Measurements from ENCODE around the gene SETD7.

The SETD7 gene

GRCh38 chr4:139556071-139556723 lies at the start of gene SETD7:
SETD7 (minus strand) TSS chr4:139556219; CDS start chr4:139556137, 82 bp downstream.
- peak; percentile 61 for DNase-seq

DNA sequence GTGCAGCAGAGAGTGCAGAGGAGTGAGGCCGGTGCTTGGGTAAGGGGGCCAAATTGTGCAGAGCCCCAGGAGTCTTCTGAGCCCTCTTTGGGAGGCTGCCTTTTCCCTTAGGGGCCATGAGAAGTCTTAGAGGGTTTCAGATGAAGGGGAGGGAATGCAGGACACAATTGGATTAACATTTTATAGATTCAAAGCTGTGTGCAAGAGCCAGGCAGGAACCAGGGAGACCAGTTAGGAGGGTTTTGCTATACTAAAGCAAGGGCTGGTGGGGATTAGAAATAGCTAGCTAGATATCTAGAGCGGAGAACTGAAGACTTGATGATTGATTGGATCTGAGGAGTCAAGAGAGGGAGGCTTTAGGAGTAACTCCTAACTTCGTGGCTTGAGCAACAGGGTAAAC lies 49.5 kb upstream of the SETD7 start:
- DNase-seq, result no peak

DNA sequence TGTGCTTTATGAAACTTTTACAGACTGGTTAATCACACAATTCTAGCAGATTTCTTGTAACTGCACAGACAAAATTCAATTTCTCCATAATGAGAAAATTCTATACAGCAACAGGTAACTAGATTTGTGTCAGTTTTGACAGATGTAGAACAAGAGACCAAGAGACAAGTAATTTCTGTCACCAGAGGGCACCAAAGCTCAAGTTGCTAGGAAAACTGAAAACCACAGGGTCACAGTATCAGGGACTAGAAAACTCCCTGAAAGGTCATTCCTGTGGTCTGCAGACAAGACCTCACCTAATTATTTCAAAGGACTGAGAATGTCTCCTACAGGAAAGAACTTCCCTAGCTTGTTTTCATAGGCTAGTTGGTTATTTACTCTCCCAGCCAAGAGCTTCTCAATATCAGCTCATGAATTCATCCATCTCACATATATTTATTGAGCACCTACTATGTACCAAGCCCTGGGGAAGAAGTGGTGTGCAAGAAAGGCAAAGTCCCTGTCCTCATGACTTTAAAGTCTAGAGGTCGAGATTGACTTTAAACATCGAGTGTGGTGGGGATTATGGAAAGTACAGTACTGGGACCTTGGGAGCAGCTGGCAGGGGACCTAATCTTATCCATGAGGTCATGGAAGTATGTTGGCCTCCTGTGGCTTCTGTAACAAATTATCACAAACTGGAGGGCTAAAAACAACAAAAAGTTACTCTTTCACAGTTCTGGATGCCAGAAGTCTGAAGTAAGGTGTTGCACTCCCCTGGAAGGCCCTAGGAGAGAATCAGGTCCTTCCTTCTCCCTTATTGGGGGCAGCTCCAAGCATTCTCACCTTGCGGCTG lies 47.8 kb upstream of the SETD7 start:
- DNase-seq, result peak; percentile 36

DNA sequence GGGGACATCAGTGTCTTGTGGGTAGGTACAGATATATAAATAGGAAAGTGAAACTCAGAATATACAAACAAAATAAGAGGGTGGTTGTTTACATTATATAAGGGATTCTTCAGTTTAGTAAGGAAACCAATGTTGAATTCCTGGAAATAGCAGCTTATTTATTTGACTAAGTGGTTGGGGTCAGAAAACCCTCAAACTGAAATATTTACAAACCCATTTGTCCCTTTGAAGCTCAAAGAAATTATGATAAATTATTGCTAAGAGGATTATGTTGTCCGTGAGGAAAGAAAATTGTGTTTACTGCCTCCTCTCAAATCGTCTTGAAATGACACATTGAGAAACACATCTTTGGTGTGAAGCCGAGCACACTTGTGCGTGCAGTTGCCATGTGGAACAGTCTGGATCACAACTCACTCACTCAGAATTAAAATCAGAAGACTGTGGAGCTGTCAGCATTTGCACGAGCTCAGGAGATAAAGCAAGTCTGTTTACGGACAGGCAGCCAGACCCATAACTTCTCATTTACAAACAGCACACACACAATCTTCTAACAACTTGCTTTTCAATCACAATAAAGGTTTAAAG lies 46.8 kb upstream of the SETD7 start:
- no peak for DNase-seq

DNA sequence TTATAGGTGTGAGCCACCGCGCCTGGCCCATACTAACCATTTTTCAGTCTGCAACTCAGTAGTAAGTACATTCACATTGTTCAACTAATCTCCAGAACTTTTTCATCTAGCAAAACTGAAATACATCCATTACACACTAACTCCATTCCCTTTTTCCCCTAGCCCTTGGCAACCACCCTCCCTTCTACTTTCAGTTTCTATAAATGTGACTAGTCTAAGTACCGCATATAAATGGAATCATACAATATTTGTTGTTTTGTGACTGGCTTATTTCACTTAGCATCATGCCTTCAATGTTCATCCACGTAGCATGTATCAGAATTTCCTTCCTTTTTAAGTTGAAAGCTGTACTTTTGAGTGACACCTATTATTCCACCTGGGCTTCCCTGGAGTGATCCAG lies 44.6 kb upstream of the SETD7 start:
- DNase-seq, result no peak

DNA sequence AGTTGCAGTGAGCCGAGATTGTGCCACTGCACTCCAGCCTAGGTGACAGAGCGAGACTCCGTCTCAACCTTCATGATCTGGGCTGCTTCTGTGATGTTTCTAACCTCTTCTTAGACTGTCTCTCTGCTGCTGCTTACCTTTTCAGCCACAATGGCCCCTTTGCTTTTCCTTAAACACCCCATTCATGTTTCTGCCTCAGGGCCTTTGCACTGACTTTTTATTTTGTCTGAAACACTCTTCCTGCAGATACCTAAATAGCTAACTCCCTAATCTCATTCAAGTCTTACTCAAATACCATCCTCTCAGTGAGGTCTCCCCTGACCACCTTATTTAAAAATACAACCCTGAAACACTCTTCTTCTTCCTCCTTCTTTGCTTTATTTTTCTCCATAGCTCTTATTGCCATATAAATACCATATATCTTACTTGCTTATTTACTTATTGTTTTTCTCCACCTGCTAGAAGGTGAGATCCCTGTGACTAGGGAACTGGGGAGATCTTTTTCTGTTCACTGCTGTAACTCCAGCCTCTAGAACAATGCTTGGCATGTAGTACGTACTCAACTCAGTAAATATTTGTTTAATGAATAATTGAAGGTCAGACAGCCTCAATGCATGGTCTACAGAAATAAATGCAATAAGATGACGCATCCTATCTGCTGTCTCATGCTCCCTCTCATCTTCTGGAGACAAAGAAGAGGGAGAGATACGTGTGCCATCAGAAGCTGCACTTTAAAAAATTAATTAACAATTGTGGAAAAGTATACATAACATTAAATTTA lies 43.8 kb upstream of the SETD7 start:
- DNase-seq, result no peak

DNA sequence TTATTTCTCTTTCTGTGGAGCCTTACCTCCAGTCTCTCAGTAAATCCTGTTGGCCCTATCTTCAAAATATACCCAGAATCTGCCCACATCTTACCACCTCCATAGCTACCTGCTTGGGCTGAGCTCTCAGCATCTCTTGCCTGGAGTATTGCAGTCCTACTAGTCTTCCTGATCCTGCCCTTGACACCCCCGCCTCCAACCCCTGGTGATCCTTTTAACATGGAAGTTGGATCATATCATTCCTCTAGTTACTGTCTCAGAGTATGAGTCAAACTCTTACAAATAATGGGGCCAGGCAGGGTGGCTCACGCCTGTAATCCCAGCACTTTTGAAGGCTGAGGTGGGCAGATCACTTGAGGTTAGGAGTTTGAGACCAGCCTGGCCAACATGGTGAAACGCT lies 43.1 kb upstream of the SETD7 start:
- no peak for DNase-seq

- no peak for DNase-seq
Observed at GRCh38 chr4:139596684-139597279, 40.8 kb upstream of the SETD7 start.

- no peak for DNase-seq
Observed at GRCh38 chr4:139596034-139596683, 40.1 kb upstream of the SETD7 start.

- DNase-seq, result no peak
Observed at GRCh38 chr4:139594591-139595185, 38.7 kb upstream of the SETD7 start.

GRCh38 chr4:139593091-139593564 lies 37.1 kb upstream of the SETD7 start:
- DNase-seq, result peak; percentile 87

DNA sequence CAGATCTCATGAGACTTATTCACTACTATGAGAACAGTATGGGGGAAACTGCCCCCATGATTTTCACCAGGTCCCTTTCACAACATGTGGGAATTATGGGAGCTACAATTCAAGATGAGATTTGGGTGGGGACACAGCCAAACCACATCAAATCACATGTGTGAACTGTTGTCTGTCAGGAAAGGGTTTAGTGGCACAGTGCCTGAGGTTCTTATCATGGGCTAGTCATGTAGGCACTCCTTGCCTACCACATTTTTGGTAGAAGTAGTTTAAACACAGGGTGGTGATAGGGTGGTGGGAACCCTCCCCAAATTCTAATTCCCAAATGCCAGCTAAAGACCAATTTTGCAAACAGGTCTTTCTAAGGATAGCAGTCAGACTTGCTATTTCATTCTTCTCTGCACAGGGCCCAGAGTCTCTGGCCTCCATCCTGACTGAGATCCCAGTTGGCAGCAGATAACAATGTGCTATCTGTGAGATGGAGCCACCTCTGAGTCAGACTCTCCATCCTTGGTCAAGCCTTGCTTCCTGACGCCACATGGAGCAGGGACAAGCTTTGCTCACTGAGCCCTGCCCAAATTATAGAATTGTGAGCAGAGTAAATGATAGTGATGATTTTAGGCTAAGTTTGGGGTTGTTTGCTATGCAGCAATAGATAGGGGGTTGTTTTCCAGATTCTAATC lies 33.5 kb upstream of the SETD7 start:
- no peak for DNase-seq

DNA sequence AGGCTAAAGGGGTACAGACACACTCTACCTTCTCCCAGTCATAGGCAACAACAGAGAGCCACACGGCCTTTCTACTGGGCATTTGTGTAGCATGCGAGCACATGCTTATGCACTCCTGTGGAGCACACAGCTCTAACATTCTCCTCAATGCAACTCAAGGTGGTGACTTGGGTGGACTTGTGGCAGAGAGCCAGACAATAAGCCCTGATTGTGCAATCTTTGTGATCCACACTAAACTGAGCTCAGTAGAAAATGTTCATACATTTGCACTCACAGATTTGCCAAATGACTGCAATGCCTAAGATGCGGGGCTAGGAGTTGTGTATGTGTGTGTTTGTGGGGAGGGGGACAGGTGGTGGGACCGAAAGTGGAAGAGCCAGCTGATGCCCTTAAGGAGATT lies 31.4 kb upstream of the SETD7 start:
- DNase-seq, result no peak

GRCh38 chr4:139585473-139585872 lies 29.5 kb upstream of the SETD7 start:
- no peak for DNase-seq

GRCh38 chr4:139584784-139585183 lies 28.8 kb upstream of the SETD7 start:
- DNase-seq, result no peak

DNA sequence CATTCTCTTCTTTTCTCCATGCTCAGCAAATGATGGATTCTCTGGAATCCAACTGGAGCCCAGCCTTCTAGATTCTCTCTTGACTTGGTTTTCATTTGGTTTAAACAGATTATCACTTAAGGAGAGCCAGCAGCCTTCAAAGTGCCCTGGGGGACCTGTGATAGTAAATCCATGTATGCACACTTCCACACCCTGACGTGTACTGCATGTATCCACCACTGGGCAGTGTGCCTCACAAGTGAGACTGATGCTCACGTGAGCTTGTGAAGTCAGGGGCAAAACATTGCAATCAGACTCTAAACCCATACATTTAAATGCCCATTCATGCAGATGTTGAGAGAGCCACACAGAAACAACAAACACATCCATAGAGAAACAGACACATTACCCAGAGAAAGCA lies 28.0 kb upstream of the SETD7 start:
- no peak for DNase-seq

- DNase-seq, result peak; percentile 68
Observed at GRCh38 chr4:139582044-139582443, 26.0 kb upstream of the SETD7 start.

DNA sequence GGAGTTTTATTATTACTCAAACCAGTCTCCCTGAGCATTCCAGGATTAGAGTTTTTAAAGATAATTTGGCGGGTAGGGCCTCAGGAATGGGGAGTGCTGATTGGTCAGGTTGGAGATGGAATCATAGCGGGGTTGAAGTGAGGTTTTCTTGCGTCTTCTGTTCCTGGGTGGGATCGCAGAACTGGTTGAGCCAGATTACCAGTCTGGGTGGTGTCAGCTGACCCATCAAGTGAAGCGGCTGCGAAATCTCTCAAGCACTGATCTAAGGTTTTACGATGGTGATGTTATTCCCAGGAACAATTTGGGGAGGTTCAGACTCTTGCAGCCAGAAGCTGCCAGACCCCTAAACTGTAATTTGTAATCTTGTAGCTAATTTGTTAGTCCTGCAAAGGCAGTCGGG lies 25.1 kb upstream of the SETD7 start:
- DNase-seq, result no peak

- DNase-seq, result no peak
Observed at GRCh38 chr4:139576219-139576618, 20.2 kb upstream of the SETD7 start.

DNA sequence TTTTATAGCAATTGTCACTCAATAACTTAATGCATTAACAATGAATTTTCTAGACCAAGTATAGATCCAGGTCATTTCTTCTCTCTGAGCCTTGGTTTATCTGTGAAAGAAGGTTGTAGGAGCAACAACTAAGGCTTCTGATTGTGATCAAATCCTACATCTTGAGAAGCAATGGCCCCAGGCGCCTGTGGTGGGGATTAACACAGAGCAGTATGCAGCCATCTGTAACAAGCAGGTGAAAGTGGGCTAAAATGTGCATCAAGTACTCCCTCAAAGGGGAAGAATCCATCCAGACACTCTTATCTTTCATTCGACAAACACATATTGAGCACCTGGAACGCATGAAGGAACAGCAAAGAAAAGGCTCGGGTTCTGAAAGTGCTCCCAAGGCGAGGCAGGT lies 19.1 kb upstream of the SETD7 start:
- DNase-seq, result no peak

GRCh38 chr4:139574641-139575040 lies 18.6 kb upstream of the SETD7 start:
- DNase-seq, result no peak

Data from NCI-H2171 treated with DMSO at 0.1 percent for 48 hours (cell line).